ENCODE data around the gene MYH2. TPM values are rescaled to one million over a fixed set of nuclear protein-coding genes. Genes with fewer than 3 reads are reported as not detected.

Gene MYH2
- total RNA-seq, 4 donors from 2014 or later, result 0.83 TPM; not detected in 3

DNA sequence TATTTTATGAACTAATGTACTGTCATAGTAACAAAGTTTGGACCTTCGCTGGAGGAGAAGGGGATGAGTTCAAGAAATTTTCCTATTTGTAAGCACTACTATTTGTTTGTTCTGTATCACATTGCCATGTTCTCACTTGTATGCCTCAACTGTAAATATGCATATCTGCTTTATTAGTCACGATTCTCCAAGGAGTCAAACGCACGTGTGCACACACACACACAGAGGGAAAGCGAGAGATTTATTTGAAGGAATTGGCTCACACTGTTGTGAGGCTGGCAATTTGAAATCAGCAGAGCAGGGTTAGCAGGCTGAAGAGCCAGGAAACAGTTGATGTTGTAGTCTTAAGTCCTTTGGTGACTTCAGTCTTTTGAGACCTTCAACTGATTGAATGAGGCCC is 24.9 kb upstream of the MYH2 start:
- no peaks in the 10 kb centered on the region for H3K9me3 ChIP-seq
- no peaks in the 10 kb centered on the region for H3K36me3 ChIP-seq
- DNase-seq, result no peak
- TF ChIP-seq POLR2A (IDR thresholded peaks at IDR 0.05), result no peak
- no peak overlapping the region for H3K4me3 ChIP-seq
- H3K27me3 ChIP-seq, result no peaks in the 10 kb centered on the region
- H3K4me1 ChIP-seq, result no peaks in the 10 kb centered on the region
- H3K27ac ChIP-seq, result no peak overlapping the region

DNA sequence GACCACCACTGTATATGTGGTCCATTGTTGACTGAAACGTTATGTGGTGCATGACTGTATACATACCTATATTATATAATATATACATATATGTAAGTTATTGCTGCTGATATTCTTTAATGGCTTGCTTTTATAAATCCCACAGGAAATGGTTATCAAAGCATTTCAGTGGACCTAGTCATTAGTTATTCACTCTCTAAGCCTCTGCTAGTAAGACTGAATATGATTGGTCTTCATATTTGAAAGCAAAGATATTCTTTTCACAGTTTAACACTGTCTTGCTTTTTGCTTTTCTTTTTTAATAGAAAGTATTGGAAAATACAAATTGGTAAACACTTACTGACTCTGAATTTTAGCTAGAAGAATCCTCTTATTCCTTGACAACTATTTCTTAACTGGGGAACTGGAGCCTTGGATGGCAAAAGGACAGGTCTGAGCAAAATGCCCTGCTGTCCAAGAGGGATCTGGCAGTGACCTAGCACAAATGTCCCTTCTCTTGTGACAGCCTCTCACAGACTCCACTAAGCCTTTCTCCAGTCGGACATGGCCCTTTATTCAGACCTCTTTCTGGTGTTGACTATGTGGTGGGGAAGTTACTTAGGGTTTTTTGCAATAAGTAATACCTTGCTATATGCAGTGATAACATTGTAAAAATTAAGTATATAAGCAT is 14.7 kb upstream of the MYH2 start:
- H3K27ac ChIP-seq, result no peak overlapping the region
- no peak for DNase-seq
- H3K4me3 ChIP-seq, result no peak overlapping the region
- TF ChIP-seq POLR2A (IDR thresholded peaks at IDR 0.05), result no peak
- TF ChIP-seq, protein P1, sequence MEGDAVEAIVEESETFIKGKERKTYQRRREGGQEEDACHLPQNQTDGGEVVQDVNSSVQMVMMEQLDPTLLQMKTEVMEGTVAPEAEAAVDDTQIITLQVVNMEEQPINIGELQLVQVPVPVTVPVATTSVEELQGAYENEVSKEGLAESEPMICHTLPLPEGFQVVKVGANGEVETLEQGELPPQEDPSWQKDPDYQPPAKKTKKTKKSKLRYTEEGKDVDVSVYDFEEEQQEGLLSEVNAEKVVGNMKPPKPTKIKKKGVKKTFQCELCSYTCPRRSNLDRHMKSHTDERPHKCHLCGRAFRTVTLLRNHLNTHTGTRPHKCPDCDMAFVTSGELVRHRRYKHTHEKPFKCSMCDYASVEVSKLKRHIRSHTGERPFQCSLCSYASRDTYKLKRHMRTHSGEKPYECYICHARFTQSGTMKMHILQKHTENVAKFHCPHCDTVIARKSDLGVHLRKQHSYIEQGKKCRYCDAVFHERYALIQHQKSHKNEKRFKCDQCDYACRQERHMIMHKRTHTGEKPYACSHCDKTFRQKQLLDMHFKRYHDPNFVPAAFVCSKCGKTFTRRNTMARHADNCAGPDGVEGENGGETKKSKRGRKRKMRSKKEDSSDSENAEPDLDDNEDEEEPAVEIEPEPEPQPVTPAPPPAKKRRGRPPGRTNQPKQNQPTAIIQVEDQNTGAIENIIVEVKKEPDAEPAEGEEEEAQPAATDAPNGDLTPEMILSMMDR (IDR thresholded peaks at IDR 0.05), result no peak
- H3K27me3 ChIP-seq, result no peaks in the 10 kb centered on the region
- no peaks in the 10 kb centered on the region for H3K9me3 ChIP-seq
- no peaks in the 10 kb centered on the region for H3K36me3 ChIP-seq
- H3K4me1 ChIP-seq, result no peaks in the 10 kb centered on the region

DNA sequence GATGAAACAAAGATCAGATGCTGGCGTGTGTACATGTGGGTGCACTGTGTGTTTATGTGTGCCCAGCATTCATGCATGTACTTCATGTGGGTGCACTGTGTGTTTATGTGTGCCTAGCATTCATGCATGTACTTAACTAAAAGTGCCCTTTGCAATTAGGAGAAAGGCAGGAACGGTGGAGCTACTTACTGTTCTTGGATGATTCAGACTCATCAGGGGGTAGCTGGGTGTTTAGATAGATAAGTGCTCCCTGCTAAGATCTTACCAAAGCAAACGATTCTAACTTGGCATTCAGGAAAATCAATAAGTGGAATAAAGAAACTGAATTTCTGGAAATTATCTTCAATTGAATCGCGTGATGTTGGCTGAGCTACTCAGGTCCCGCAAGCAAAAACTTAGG is 8.6 kb upstream of the MYH2 start:
- no peaks in the 10 kb centered on the region for H3K4me1 ChIP-seq
- no peaks in the 10 kb centered on the region for H3K9me3 ChIP-seq
- no peaks in the 10 kb centered on the region for H3K36me3 ChIP-seq
- H3K27ac ChIP-seq, result no peak overlapping the region
- no peaks in the 10 kb centered on the region for H3K27me3 ChIP-seq
- TF ChIP-seq, protein P1 (IDR thresholded peaks at IDR 0.05), result no peak
- TF ChIP-seq POLR2A (IDR thresholded peaks at IDR 0.05), result no peak
- no peak overlapping the region for H3K4me3 ChIP-seq
- no peak for DNase-seq

DNA sequence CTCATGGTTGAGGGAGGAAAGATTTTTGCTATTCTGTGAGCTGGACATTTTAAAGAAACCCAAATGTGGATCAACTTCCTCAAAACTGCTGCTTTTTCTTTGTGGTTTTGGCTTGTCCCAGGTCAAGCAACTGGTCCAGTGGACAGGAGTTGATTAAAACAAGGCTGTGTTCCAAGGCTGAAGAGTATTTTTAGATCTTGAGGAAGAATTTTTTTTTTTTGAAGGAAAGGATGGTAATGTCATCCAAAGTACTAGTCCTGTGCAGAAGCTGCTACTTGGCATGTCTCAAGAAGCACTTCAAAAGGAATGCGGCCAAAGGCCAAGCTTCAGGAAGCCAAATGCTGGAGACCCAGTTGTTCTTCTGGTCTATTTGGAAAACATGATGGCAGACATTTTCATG is 8.0 kb upstream of the MYH2 start:
- Histone ChIP-seq H3K4me3 (no peak overlapping the region), H3K9me3 (no peaks in the 10 kb centered on the region), H3K36me3 (no peaks in the 10 kb centered on the region), H3K27me3 (no peaks in the 10 kb centered on the region), H3K27ac (no peak overlapping the region), H3K4me1 (no peaks in the 10 kb centered on the region)
- DNase-seq, result no peak
- TF ChIP-seq, protein P1 (IDR thresholded peaks at IDR 0.05), result no peak
- no peak for TF ChIP-seq POLR2A (IDR thresholded peaks at IDR 0.05)

DNA sequence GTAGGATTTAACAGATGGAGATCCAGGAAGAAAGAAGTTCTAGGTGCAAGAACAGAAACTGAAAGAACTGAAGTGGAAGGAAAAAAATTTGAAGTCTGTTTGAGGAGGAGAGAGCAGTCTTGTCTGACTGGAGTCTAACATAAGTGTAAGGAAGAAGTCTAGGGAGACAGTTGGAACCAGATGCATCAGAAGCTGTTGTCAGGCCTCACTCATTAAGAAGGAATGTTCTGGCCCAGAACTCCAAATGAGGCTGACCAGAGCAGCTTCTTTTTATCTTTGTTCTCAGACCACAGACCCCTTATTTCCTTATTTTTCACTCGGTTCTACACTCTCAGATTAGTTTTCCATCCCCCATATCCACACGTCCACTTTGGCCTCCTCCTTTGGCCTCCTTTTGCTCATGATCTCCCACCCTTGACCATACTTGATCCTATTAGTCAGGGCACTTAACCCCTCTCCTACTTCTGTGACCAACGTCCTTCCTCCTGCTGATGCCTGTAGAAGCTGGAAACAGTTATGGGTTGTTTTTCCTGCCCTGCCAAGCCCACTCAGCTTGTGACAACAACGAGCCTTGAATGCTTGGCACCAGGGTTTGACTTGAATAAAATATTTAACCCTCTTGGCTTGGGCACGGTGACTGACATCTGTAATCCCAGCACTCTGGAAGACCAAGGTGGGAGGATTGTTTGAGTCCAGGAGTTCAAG is 7.0 kb upstream of the MYH2 start:
- Histone ChIP-seq H3K36me3 (no peaks in the 10 kb centered on the region), H3K9me3 (no peaks in the 10 kb centered on the region), H3K27me3 (no peaks in the 10 kb centered on the region), H3K4me1 (no peaks in the 10 kb centered on the region), H3K4me3 (no peak overlapping the region), H3K27ac (no peak overlapping the region)
- no peak for TF ChIP-seq POLR2A (IDR thresholded peaks at IDR 0.05)
- TF ChIP-seq, protein P1 (IDR thresholded peaks at IDR 0.05), result no peak
- no peak for DNase-seq

DNA sequence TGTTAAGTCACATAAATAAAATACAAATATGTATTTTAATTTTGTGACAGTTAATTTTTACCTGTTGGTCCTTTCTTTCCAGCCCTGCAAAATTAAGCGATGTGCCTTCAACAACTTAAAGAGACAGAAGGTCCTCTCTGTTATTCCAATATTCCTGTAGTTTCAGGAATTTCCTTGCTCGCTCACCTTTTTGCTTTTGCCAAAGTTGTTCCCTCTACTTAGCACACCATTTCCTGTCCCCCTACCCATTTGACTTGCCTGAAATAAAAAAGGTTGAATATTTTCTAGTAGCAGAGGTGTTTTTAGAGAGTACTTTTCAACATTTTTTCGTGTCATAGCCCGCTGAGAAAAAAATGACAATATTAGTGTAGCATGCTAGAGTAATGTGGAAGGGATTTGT is 556 bp upstream of the MYH2 start:
- Histone ChIP-seq H3K27ac (no peak overlapping the region), H3K36me3 (no peaks in the 10 kb centered on the region), H3K27me3 (no peaks in the 10 kb centered on the region), H3K4me1 (no peaks in the 10 kb centered on the region), H3K9me3 (no peaks in the 10 kb centered on the region), H3K4me3 (no peak overlapping the region)
- no peak for TF ChIP-seq POLR2A (IDR thresholded peaks at IDR 0.05)
- TF ChIP-seq, protein P1 (IDR thresholded peaks at IDR 0.05), result no peak
- DNase-seq, result no peak

Measured in Peyer's patch (tissue), 4 donors.